Islet precursor cell (in vitro differentiated cells): ENCODE results near the gene IPP.
"Not testable (repeated sequence)": the region's sequence is repeated elsewhere in the genome, so short reads cannot be mapped to it uniquely, and the experiment has no call there.

Experiments
- DNase-seq: peaks from one replicate; pipeline ENCODE4 v3.0.0-alpha.2; 2018

IPP gene

DNA sequence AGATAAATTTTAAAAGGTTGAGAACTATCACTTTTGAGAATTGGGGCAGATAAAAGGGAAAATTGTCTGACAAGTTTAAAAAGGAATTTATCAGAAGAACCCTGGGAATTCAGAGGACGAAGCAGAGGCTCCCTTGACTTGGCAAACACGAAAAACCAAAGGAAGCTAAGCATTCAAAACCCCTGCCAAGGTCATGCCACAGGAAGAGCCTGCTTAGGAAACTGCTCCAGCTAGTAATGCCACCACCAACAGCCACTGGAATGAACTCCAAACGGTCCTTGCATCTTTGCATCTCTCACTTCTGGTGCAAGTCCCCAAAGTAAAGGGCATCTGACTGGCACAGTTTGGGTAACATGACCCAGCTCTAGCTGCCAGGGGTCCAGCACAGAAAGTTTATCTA is 71.3 kb downstream of the IPP start:
- no peak for DNase-seq

DNA sequence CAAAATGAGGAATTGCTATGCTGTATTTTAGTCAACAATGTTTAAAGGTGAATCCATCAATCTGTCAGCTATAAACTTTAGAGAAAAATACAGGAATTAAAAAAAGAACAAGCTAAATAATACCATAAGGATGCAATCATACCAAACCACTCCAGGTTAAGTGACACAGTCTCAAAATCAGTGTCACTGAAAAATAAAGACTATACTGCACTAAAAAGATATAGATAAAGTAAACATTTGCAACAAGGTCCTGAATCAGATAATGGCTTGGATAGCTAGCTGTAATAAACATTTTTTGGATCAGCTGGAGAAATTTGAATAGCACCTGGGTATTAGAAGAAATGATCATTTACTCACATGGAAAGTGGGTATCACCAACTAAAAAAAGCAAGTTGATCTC is 72.0 kb downstream of the IPP start:
- DNase-seq, result no peak

GRCh38 chr1:45677751-45678245 is 72.7 kb downstream of the IPP start:
- DNase-seq, result no peak

DNA sequence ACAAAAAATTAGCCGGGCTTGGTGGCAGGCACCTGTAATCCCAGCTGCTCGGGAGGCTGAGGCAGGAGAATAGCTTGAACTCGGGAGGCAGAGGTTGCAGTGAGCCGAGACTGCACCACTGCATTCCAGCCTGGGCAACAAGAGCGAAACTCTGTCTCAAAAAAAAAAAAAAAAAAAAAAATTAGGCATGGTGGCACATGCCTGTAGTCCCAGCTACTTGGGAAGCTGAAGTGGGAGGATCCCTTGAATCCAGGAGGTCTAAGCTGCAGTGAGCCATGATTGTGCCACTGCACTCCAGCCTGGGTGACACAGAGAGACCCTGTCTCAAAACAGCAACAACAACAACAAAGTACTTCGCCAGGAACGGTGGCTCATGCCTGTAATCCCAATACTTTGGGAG is 73.9 kb downstream of the IPP start:
- DNase-seq, result not testable (repeated sequence)

GRCh38 chr1:45674478-45674877 is 76.0 kb downstream of the IPP start:
- no peak for DNase-seq

- DNase-seq, result no peak
Observed at GRCh38 chr1:45673956-45674355, 76.5 kb downstream of the IPP start.

- DNase-seq, result no peak
Observed at GRCh38 chr1:45669859-45670655, 80.4 kb downstream of the IPP start.

- no peak for DNase-seq
Observed at GRCh38 chr1:45669379-45669778, 81.1 kb downstream of the IPP start.

DNA sequence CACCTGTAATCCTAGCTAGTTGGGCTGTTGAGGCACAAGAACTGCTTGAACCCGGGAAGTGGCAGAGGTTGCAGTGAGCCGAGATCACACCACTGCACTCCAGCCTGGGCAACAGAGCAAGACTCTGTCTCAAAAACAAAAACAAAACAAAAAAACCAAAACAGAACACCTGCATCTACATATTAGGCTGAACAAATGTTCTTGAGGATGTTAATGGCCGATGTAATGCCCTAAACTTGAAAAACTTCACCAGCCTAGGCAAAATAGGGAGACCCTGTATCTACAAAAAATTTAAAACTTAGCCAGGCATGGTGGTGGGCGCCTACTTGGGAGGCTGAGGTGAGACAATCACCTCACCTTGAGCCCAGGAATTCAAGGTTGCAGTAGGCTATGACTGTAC is 81.9 kb downstream of the IPP start:
- DNase-seq, result no peak

DNA sequence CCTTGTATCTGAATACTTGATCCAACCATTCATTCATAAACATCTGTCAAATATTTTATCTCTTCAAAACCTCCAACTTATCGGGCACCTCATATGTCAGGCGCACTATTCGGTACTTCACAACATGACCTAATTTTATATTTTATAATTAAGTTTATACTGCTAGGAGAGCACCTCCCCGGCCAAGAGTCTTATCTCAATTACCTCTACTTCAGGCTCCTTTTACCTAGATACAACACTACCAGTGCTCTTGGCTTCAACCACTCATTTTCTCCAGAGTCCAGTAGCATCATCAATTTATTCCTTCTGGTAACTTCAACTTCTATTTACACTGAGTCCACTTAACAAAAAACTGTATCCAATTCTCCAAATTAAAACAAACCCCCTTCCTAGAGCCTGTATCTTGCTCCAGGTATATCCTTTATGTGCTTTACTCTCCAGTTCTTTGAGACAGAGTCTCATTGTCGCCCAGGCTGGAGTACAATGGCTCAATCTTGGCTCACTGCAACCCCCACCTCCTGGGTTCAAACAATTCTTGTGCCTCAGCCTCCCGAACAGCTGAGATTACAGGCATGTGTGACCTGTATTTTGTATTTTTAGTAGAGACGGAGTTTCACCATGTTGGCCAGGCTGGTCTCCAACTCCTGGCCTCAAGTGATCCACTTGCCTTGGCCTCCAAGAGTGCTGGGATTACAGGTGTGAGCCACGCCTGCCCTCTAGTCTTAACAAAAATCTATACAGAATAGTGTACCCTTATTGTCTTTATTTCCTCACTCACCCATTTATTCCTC is 82.9 kb downstream of the IPP start:
- DNase-seq, result no peak

DNA sequence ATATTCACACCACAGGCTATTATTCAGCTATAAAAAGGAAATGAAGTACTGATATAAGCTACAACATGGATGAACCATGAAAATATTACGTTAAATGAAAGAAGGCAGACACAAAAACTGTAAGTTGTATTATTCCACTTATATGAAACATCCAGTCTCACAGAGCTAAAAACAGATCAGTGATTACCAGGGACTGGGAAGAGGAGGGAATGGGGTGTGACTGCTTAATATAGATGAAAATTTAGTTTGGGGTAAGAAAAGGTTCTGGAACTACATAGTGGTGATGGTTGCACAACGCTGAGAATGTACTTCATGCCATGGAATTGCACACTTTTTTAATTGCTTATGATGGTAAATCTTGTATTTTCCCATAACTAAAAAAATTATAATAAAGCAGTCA is 83.6 kb downstream of the IPP start:
- DNase-seq, result no peak

- DNase-seq, result no peak
Observed at GRCh38 chr1:45660336-45660735, 90.1 kb downstream of the IPP start.

DNA sequence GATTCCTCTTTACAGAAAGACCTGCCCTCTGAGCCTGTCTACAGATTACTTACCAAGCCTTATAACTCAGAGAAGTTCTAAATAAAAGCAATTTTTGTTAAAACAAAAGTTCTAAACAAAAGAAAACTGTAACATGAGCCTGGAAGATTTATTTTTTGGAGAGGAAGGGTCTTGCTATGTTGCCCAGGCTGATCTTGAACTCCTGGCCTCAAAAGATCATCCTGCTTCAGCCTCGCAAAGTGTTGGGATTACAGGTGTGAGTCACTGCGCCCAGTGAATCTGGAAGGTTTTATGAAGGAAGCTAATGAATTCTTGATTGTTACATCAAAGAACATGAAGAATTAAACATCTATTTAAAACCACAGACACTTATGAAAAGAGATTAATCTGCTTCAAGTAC is 91.2 kb downstream of the IPP start:
- DNase-seq, result no peak

DNA sequence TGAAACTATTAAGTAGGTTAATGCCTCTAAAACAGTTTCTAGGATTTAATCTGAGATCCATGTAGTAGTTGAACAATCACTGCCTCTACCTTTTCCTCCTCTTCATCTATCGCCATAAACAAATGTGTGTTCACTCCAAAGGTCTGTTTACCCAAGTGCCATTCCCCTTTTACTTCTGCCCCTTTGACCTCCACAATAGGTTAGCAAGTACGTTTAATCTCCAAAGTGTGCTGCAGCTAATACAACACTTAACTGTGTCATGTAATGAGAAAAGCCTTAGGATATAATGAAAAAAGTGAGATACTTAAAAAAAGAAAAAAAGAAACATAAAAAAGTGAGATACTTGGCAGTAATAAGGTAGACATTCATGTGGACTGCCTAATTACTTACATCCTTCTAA is 92.3 kb downstream of the IPP start:
- no peak for DNase-seq

- no peak for DNase-seq
Observed at GRCh38 chr1:45656573-45657226, 93.8 kb downstream of the IPP start.

DNA sequence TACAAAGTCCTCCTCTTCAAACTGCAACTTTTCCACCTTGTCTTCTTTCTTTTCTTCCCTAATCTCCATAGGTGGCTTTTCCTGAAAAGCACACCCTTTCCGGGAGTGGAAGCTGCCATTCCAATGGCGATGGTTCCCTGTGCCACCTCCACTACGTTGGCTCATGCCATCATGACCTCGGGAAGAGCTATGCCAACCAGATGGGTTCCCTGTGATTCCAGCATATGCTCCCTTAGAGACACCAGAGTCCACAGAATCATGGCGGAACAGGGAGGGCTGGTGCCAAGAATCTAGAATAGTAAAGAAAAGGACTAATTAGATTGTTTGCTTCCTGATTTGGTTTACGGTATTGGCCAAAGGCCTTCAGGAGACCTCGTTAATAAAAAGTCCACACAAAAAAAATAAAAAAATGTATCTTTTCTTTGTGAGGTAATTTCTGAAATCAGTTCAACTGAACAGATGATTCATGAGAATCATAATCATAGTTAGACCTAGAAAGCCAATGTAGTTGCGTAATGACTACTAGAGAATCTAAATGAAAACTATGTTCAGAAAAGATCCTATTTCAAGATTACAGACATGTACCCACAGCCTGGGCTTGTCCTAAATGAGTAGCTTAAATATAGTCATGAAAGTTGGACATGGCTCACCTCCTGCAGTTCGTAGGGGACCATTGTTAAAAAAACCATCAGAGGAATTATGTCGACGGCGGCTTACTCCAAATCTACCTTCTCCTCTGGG is 95.7 kb downstream of the IPP start:
- no peak for DNase-seq
